IMR-90 (cell line): ENCODE measurements around the gene ANO2. TPM values are rescaled to one million over a fixed set of nuclear protein-coding genes. Genes with fewer than 3 reads are reported as not detected.

ENCODE experiments used
- ATAC-seq: fragments of 200-7000 bp; cut with Tn5 transposase; 2 replicates; pipeline ENCODE4 v1.9.1; 2020; ENCODE audit warnings: low read depth, mild to moderate bottlenecking, moderate library complexity
- BruUV-seq: library from RNA; stranded (reverse); fragments of 400-500 nt; replicated peaks from 2 replicates; lab custom pipeline; 2021; lab: Mats Ljungman, UMichigan
- CTCF ChIA-PET: fragments of 300-600 bp; formaldehyde crosslinking; extraction: SDS; loops from one replicate; lab custom pipeline; 2021; ENCODE audit warnings: antibody characterized with exemption; lab: Yijun Ruan, JAX
- POLR2A ChIA-PET: fragments of 300-600 bp; sonication (Branson Sonifier 250); formaldehyde crosslinking; loops from one replicate; lab custom pipeline; 2022; ENCODE audit warnings: antibody characterized with exemption; ENCODE audit not compliant: unreplicated experiment; lab: Charles Lee
- DNase-seq: peaks from one replicate; pipeline ENCODE4 v3.0.0; 2013
- H2AFZ ChIP-seq: replicated peaks from 2 replicates; pipeline ENCODE3; 2013; ENCODE audit warnings: low read length, mild to moderate bottlenecking; ENCODE audit not compliant: poor library complexity
- H2AK5ac ChIP-seq: 2 replicates; pipeline ENCODE4 v1.6.1; 2013; ENCODE audit warnings: low read depth, low read length, inconsistent platforms
- H2AK9ac ChIP-seq: replicated peaks from 2 replicates; pipeline ENCODE3; 2013; ENCODE audit warnings: mild to moderate bottlenecking, low read depth, low read length, moderate library complexity; ENCODE audit not compliant: poor library complexity
- H2BK120ac ChIP-seq: 2 replicates; pipeline ENCODE4 v1.6.1; 2013; ENCODE audit warnings: low read depth, low read length, inconsistent platforms
- H2BK15ac ChIP-seq: 3 replicates; pipeline ENCODE4 v1.6.1; 2013; ENCODE audit warnings: low read depth, low read length, inconsistent platforms
- H2BK20ac ChIP-seq: 2 replicates; pipeline ENCODE4 v1.6.1; 2013; ENCODE audit warnings: low read depth, mild to moderate bottlenecking, inconsistent platforms, low read length, moderate library complexity
- H2BK5ac ChIP-seq: 2 replicates; pipeline ENCODE4 v1.6.1; 2013; ENCODE audit warnings: mild to moderate bottlenecking, low read depth, low read length, inconsistent platforms; ENCODE audit not compliant: poor library complexity, severe bottlenecking
- H3K14ac ChIP-seq: replicated peaks from 2 replicates; pipeline ENCODE4 v1.6.1; 2013; ENCODE audit warnings: low read depth, low read length, inconsistent platforms
- H3K18ac ChIP-seq: 2 replicates; pipeline ENCODE4 v1.6.1; 2013; ENCODE audit warnings: low read depth, low read length, control low read depth
- H3K23ac ChIP-seq: 2 replicates; pipeline ENCODE4 v1.6.1; 2013; ENCODE audit warnings: low read depth, low read length, inconsistent platforms
- H3K27ac ChIP-seq: 2 replicates; pipeline ENCODE4 v1.5.1; 2013; ENCODE audit warnings: mild to moderate bottlenecking, control low read depth, low read length; ENCODE audit not compliant: insufficient read depth
- H3K27me3 ChIP-seq: 2 replicates; pipeline ENCODE4 v1.6.1; 2013; ENCODE audit warnings: low read length; ENCODE audit not compliant: control insufficient read depth, insufficient read depth
- H3K36me3 ChIP-seq: 2 replicates; pipeline ENCODE4 v1.6.1; 2013; ENCODE audit warnings: low read length, mixed read lengths; ENCODE audit not compliant: control insufficient read depth, insufficient read depth
- H3K4ac ChIP-seq: 2 replicates; pipeline ENCODE4 v1.6.1; 2013; ENCODE audit warnings: low read depth, low read length, inconsistent platforms
- H3K4me1 ChIP-seq: 2 replicates; pipeline ENCODE4 v1.6.1; 2013; ENCODE audit warnings: low read length, mixed read lengths; ENCODE audit not compliant: control insufficient read depth, insufficient read depth
- H3K4me2 ChIP-seq: 2 replicates; pipeline ENCODE4 v1.6.1; 2013; ENCODE audit warnings: low read depth, mild to moderate bottlenecking, control low read depth, low read length, moderate library complexity
- H3K4me3 ChIP-seq: 2 replicates; pipeline ENCODE4 v1.5.1; 2013; ENCODE audit warnings: low read depth, mild to moderate bottlenecking, control low read depth, low read length, moderate library complexity; ENCODE audit not compliant: insufficient read depth
- H3K56ac ChIP-seq: 2 replicates; pipeline ENCODE4 v1.6.1; 2013; ENCODE audit warnings: low read length, inconsistent platforms; ENCODE audit not compliant: insufficient read depth; ENCODE audit errors: extremely low read depth
- H3K79me1 ChIP-seq, 2 experiments: 2 replicates each; pipeline ENCODE4 v1.6.1; 2013; ENCODE audit warnings: low read length in 2 of 2, inconsistent platforms in 1 of 2, low read depth in 1 of 2
- H3K9ac ChIP-seq: 2 replicates; pipeline ENCODE4 v1.6.1; 2013; ENCODE audit warnings: low read depth, low read length, control low read depth
- H3K9me1 ChIP-seq: 2 replicates; pipeline ENCODE4 v1.6.1; 2013; ENCODE audit warnings: low read length, inconsistent platforms; ENCODE audit not compliant: insufficient read depth
- H3K9me3 ChIP-seq: 2 replicates; pipeline ENCODE4 v1.6.1; 2013; ENCODE audit warnings: low read length; ENCODE audit not compliant: control insufficient read depth, insufficient read depth
- H4K20me1 ChIP-seq: 2 replicates; pipeline ENCODE4 v1.6.1; 2013; ENCODE audit warnings: low read length, inconsistent platforms; ENCODE audit not compliant: insufficient read depth
- H4K5ac ChIP-seq: 2 replicates; pipeline ENCODE4 v1.6.1; 2013; ENCODE audit warnings: mild to moderate bottlenecking, low read depth, low read length, control low read depth
- H4K8ac ChIP-seq, 2 experiments: 2 replicates each; pipeline ENCODE4 v1.6.1; 2013; ENCODE audit warnings: low read depth in 2 of 2, low read length in 2 of 2, control low read depth in 1 of 2, inconsistent platforms in 1 of 2
- H4K91ac ChIP-seq: 2 replicates; pipeline ENCODE4 v1.6.1; 2013; ENCODE audit warnings: low read depth, low read length, inconsistent platforms; ENCODE audit not compliant: insufficient read depth
- BHLHE40 ChIP-seq: fragments of 150-350 bp; IDR thresholded peaks from 2 replicates; pipeline ENCODE4 v1.6.1; 2016; ENCODE audit warnings: mild to moderate bottlenecking, low read depth, low read length
- CEBPB ChIP-seq: IDR thresholded peaks from 2 replicates; pipeline ENCODE4 v1.6.1; 2012; ENCODE audit warnings: low read depth, low read length, improper control_type of control experiment
- FOS ChIP-seq: fragments of 150-350 bp; IDR thresholded peaks from 2 replicates; pipeline ENCODE4 v1.6.1; 2016; ENCODE audit warnings: low read depth, low read length
- MAZ ChIP-seq: IDR thresholded peaks from 2 replicates; pipeline ENCODE4 v1.6.1; 2012; ENCODE audit warnings: low read depth, mild to moderate bottlenecking, low read length, improper control_type of control experiment, moderate library complexity, borderline replicate concordance
- MXI1 ChIP-seq: IDR thresholded peaks from 2 replicates; pipeline ENCODE4 v1.6.1; 2012; ENCODE audit warnings: low read depth, mild to moderate bottlenecking, low read length, moderate library complexity, borderline replicate concordance
- NFE2L2 ChIP-seq: fragments of 150-350 bp; IDR thresholded peaks from 2 replicates; pipeline ENCODE4 v1.6.1; 2016; ENCODE audit warnings: low read depth, mild to moderate bottlenecking, low read length
- RAD21 ChIP-seq: IDR thresholded peaks from 2 replicates; pipeline ENCODE4 v1.6.1; 2012; ENCODE audit warnings: low read length, improper control_type of control experiment
- RCOR1 ChIP-seq: IDR thresholded peaks from 2 replicates; pipeline ENCODE4 v1.6.1; 2012; ENCODE audit warnings: mild to moderate bottlenecking, low read length, improper control_type of control experiment; ENCODE audit not compliant: insufficient replicate concordance
- SMC3 ChIP-seq: fragments of 150-350 bp; IDR thresholded peaks from 2 replicates; pipeline ENCODE4 v1.6.1; 2016; ENCODE audit warnings: low read depth, mild to moderate bottlenecking, antibody characterized with exemption, low read length, moderate library complexity
- WGBS, 2 experiments: methylation state at CpG; one replicate each; pipeline versions ENCODE4 v1.1.5 to v1.1.7; 2013; ENCODE audit warnings: missing lambda C conversion rate in 2 of 2; ENCODE audit not compliant: insufficient read length in 1 of 2; ENCODE audit errors: extremely low coverage in 2 of 2; 5-methylcytosine and 5-hydroxymethylcytosine counted together
- dilution Hi-C: fragments of 300-500 bp; cut with HindIII; formaldehyde crosslinking; loops from one replicate; pipeline ENCODE4 v1.14.3; 2018; ENCODE audit warnings: low sequenced_read_pairs; ENCODE audit not compliant: unreplicated experiment
- in situ Hi-C: fragments of 300-500 bp; cut with MboI; formaldehyde crosslinking; loops from 3 replicates; pipeline ENCODE4 v1.14.3; 2019; ENCODE audit warnings: low sequenced_read_pairs, inconsistent platforms, mixed read lengths
- intact Hi-C: fragments of 100-400 bp; cut with micrococcal nuclease; formaldehyde crosslinking; loops from 2 replicates; pipeline ENCODE4 v1.10.0; 2022
- polyA plus RNA-seq, 3 experiments: library from polyadenylated mRNA; depleted of rRNA; stranded (reverse); fragments of >200 nt; gene quantifications; 2 replicates each; pipeline ENCODE4 v1.2.3, GENCODE V29; 2012; ENCODE audit warnings: low replicate concordance in 1 of 3
- total RNA-seq: library from RNA; depleted of rRNA; stranded (reverse); fragments of >200 nt; gene quantifications from 2 replicates; pipeline ENCODE4 v1.2.3, GENCODE V29; 2012
- TF ChIP-seq, protein P1 (sequence below): fragments of 150-350 bp; IDR thresholded peaks from 2 replicates; pipeline ENCODE4 v1.6.1; 2016; ENCODE audit warnings: low read depth, mild to moderate bottlenecking, low read length, moderate library complexity, borderline replicate concordance
- TF ChIP-seq, protein P2 (sequence below): conservative IDR thresholded peaks from 2 replicates; pipeline ENCODE4 v1.5.1; 2012; ENCODE audit warnings: mild to moderate bottlenecking, low read depth, low read length, improper control_type of control experiment

ANO2 gene
- total and polyA plus RNA-seq, 2 of the 4 experiments (the other 2 are of a cell fraction): 0.22 TPM; not detected in 1

DNA sequence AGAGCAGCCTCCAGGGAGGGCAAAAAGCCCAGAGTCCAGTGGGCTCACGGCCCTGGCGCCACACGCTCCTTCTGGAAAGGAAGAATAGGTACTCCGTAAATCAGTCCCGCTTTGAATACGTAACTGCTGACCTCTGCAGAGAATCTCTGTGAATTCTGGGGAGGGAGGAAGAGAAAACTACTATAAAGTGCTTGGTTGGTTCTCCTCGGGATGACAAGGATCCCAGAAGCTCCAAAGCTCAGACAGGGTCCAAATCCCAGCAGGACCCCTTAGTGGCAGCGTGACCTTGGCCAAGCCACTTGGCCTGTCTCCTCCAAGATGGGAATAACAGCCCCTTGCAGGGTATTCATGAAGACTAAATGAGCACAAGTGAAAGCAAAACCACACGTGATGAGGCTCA is 31.7 kb downstream of the ANO2 start:
- no peak overlapping the region for H4K91ac ChIP-seq
- no peak overlapping the region for H3K4ac ChIP-seq
- H2BK15ac ChIP-seq: no peak overlapping the region
- H4K20me1 ChIP-seq: no peaks in the 10 kb centered on the region
- H3K36me3 ChIP-seq: no peaks in the 10 kb centered on the region
- intact Hi-C loops: no loop called here
- H3K27me3 ChIP-seq: peaks cover 28% of the 10 kb centered on the region
- no peak overlapping the region for H3K14ac ChIP-seq
- H3K9me3 ChIP-seq: no peaks in the 10 kb centered on the region
- H2BK120ac ChIP-seq: no peak overlapping the region
- TF ChIP-seq, protein P1, sequence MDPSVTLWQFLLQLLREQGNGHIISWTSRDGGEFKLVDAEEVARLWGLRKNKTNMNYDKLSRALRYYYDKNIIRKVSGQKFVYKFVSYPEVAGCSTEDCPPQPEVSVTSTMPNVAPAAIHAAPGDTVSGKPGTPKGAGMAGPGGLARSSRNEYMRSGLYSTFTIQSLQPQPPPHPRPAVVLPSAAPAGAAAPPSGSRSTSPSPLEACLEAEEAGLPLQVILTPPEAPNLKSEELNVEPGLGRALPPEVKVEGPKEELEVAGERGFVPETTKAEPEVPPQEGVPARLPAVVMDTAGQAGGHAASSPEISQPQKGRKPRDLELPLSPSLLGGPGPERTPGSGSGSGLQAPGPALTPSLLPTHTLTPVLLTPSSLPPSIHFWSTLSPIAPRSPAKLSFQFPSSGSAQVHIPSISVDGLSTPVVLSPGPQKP: no peak
- no peak for TF ChIP-seq NFE2L2
- no peak for TF ChIP-seq RAD21
- TF ChIP-seq MXI1: no peak
- no peak for TF ChIP-seq RCOR1
- TF ChIP-seq, protein P2, sequence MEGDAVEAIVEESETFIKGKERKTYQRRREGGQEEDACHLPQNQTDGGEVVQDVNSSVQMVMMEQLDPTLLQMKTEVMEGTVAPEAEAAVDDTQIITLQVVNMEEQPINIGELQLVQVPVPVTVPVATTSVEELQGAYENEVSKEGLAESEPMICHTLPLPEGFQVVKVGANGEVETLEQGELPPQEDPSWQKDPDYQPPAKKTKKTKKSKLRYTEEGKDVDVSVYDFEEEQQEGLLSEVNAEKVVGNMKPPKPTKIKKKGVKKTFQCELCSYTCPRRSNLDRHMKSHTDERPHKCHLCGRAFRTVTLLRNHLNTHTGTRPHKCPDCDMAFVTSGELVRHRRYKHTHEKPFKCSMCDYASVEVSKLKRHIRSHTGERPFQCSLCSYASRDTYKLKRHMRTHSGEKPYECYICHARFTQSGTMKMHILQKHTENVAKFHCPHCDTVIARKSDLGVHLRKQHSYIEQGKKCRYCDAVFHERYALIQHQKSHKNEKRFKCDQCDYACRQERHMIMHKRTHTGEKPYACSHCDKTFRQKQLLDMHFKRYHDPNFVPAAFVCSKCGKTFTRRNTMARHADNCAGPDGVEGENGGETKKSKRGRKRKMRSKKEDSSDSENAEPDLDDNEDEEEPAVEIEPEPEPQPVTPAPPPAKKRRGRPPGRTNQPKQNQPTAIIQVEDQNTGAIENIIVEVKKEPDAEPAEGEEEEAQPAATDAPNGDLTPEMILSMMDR: no peak
- no peak for TF ChIP-seq BHLHE40
- no peak for TF ChIP-seq MAZ
- no peak for TF ChIP-seq FOS
- TF ChIP-seq CEBPB: no peak
- no peak for TF ChIP-seq SMC3
- dilution Hi-C loops: no loop called here
- no peak overlapping the region for H2AK5ac ChIP-seq
- H3K9ac ChIP-seq: no peak overlapping the region
- DNase-seq (no peak), ATAC-seq (no peak)
- H3K4me1 ChIP-seq: no peaks in the 10 kb centered on the region
- no TSS peak for BruUV-seq
- H3K56ac ChIP-seq: no peak overlapping the region
- no peak overlapping the region for H2AK9ac ChIP-seq
- H2BK5ac ChIP-seq: no peak overlapping the region
- in situ Hi-C loops: no loop called here
- no peak overlapping the region for H3K4me3 ChIP-seq
- H4K5ac ChIP-seq: no peak overlapping the region
- no peak overlapping the region for H3K27ac ChIP-seq
- WGBS, 2 experiments: 45% methylated on average over 2 of the region's 9 CpGs; no CpG with 5 or more reads in 1 of the 2 experiments
- H2BK20ac ChIP-seq: no peak overlapping the region
- H3K4me2 ChIP-seq: no peak overlapping the region
- ChIA-PET POLR2A (no interaction called here), CTCF (no interaction called here)
- no peak overlapping the region for H4K8ac ChIP-seq
- no peak overlapping the region for H2AFZ ChIP-seq
- H3K18ac ChIP-seq: no peak overlapping the region
- no peaks in the 10 kb centered on the region for H3K9me1 ChIP-seq
- H3K79me1 ChIP-seq: no peaks in the 10 kb centered on the region
- H3K23ac ChIP-seq: no peak overlapping the region
